Kidney (tissue), 22 donors: Measurements from ENCODE around the gene SIX4. TPM values are rescaled to one million over a fixed set of nuclear protein-coding genes. Genes with fewer than 3 reads are reported as not detected.

Experiments
- DNase-seq, 5 donors: peaks; one replicate each; pipeline ENCODE4 v3.0.0-alpha.2; 2013 to 2020
- FAIRE-seq: peaks from 2 replicates; lab custom pipeline; 2012; peaks lifted over from hg19 to GRCh38; lab: Jason Lieb, UNC
- H3K27ac ChIP-seq, 2 donors: one replicate each; pipeline ENCODE4 v1.7.0; 2013; ENCODE audit warnings: low read depth in 2 of 2, low read length in 2 of 2, inconsistent platforms in 1 of 2
- H3K27me3 ChIP-seq: one replicate; pipeline ENCODE4 v1.7.1; 2013; ENCODE audit warnings: low read length, inconsistent platforms; ENCODE audit not compliant: control insufficient read depth, insufficient read depth
- H3K36me3 ChIP-seq, 3 donors: one replicate each; pipeline versions ENCODE4 v1.7.0 to v1.7.1; 2013; ENCODE audit warnings: low read length in 3 of 3, control low read depth in 1 of 3, inconsistent platforms in 1 of 3; ENCODE audit not compliant: insufficient read depth in 3 of 3, control insufficient read depth in 2 of 3
- H3K4me1 ChIP-seq, 3 donors: one replicate each; pipeline versions ENCODE4 v1.7.0 to v1.7.1; 2013; ENCODE audit warnings: low read length in 3 of 3, inconsistent platforms in 1 of 3, low read depth in 1 of 3; ENCODE audit not compliant: control insufficient read depth in 2 of 3, insufficient read depth in 2 of 3
- H3K4me3 ChIP-seq, 3 donors: one replicate each; pipeline versions ENCODE4 v1.7.0 to v1.8.1; 2013; ENCODE audit warnings: low read length in 3 of 3, control low read depth in 1 of 3, inconsistent platforms in 1 of 3
- H3K9ac ChIP-seq, 3 donors: one replicate each; pipeline versions ENCODE4 v1.7.0 to v1.7.1; 2013; ENCODE audit warnings: low read length in 3 of 3, control low read depth in 1 of 3, inconsistent platforms in 1 of 3
- H3K9me3 ChIP-seq, 3 donors: one replicate each; pipeline versions ENCODE4 v1.7.0 to v1.7.1; 2013; ENCODE audit warnings: low read length in 3 of 3, control low read depth in 1 of 3, inconsistent platforms in 1 of 3; ENCODE audit not compliant: control insufficient read depth in 2 of 3, insufficient read depth in 1 of 3
- intact Hi-C: fragments of 100-400 bp; cut with DNase I; formaldehyde crosslinking; loops from one replicate; pipeline ENCODE4 v1.11.1; 2022
- long read RNA-seq, 10 donors: library from polyadenylated mRNA in 1 of 10; unstranded in 1 of 10; transcript quantifications; one replicate each; pipeline ENCODE4 v2.0.0 and lab custom pipeline, GENCODE V29; 2021 to 2026
- polyA plus RNA-seq: library from polyadenylated mRNA; stranded (reverse); fragments of 350-450 nt; fragmentation: Illumina TruSeq; extraction: RNeasy Lipid Tissue Mini Kit (QIAGEN cat#74804); gene quantifications from one replicate; pipeline ENCODE4 v1.2.3, GENCODE V29; 2014; ENCODE audit warnings: low read depth, low replicate concordance; ENCODE audit not compliant: insufficient read depth
- total RNA-seq: library from RNA; stranded (reverse); fragmentation: NEBNext Ultra II Directional; extraction: Animal tissue kit (Norgen Biotek cat#: 25700); gene quantifications from one replicate; pipeline ENCODE4 v1.2.1, GENCODE V29; 2021
- TF ChIP-seq, protein P1 (sequence below): IDR thresholded peaks from 3 replicates; pipeline ENCODE4 v1.5.1; 2012; ENCODE audit warnings: mild to moderate bottlenecking, moderate library complexity, borderline replicate concordance; ENCODE audit not compliant: insufficient read depth; ENCODE audit errors: extremely low read depth
- donor health status: control.
- donor health status: control.
- donor health status: control.
- donor health status: control.
- donor health status: control.
- donor health status: DM: yes; HTN: yes; CAD: no.
- donor health status: Normal renal cell carcinoma (clear cell type).

Gene SIX4
- 2.8 TPM for total RNA-seq
- 0.75 TPM for polyA plus RNA-seq
- long read RNA-seq, donor 1, full-length matches to known transcripts: 2 of 2 reads
- long read RNA-seq, donor 1, partial matches to known transcripts: 0 of 2 reads
- long read RNA-seq, donor 1, other reads (novel, unspliced or antisense): 0 of 2 reads
- long read RNA-seq, donor 2, partial matches to known transcripts: 23 of 37 reads
- long read RNA-seq, donor 2, other reads (novel, unspliced or antisense): 14 of 37 reads
- long read RNA-seq, donor 3, full-length matches to known transcripts: 2 of 70 reads
- long read RNA-seq, donor 3, partial matches to known transcripts: 42 of 70 reads
- long read RNA-seq, donor 3, other reads (novel, unspliced or antisense): 26 of 70 reads
- long read RNA-seq, donor 4, full-length matches to known transcripts: 2 of 68 reads
- long read RNA-seq, donor 4, partial matches to known transcripts: 44 of 68 reads
- long read RNA-seq, donor 4, other reads (novel, unspliced or antisense): 22 of 68 reads
- long read RNA-seq, donor 5: 0 reads
- long read RNA-seq, donor 6: 0 reads
- long read RNA-seq, donor 7: 0 reads
- long read RNA-seq, donor 8, full-length matches to known transcripts: 2 of 41 reads
- long read RNA-seq, donor 8, partial matches to known transcripts: 8 of 41 reads
- long read RNA-seq, donor 8, other reads (novel, unspliced or antisense): 31 of 41 reads
- long read RNA-seq, donor 9, partial matches to known transcripts: 33 of 49 reads
- long read RNA-seq, donor 9, other reads (novel, unspliced or antisense): 16 of 49 reads
- long read RNA-seq, donor 10, partial matches to known transcripts: 5 of 62 reads
- long read RNA-seq, donor 10, other reads (novel, unspliced or antisense): 56 of 62 reads

DNA sequence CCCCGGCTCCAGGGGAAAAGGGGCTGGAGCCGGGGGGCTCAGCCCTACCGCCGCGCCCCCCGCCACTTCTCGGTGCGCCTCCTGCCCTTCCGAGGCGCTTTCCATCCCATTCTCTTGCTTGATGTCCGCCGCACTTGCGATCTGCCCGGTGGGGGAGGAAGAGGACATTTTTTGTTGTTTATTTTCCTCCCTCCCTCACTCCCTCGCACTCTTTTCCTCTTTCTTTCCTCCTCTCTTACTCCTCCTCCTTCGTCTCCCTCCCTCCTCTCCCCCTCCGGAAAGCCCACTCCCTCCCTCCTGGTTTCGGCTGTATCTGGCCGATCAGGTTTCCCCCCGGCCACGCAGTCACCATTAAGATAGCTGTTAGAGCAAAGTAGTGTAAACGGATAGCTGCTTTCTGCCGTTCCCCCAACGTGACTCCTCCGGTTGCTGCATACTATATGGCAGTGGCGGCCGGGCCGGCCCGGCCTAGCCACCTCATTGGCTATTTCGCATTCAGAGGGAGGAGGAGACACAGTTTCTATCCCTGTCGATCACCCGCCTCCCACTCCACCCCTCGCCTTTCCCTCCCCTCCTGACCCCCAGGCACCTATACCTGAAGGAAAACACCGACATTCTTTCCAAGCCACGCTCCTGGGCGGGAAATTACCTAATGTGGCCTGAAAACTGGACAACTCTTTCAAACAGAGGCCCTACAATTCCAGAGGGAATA, at the start of gene SIX4:
Gene SIX4 (minus strand): TSS at position 445 of the 712 bp plus-strand sequence. CDS start 277 bp downstream, at position 168.
- H3K9me3 ChIP-seq: no peaks in the 10 kb centered on the region
- DNase-seq: peak; percentile 82 to 95 (median 93)
- peaks cover 0 to 4% (median 0%) of the 10 kb centered on the region in 3 donors for H3K36me3 ChIP-seq
- peaks cover 3% of the 10 kb centered on the region for H3K27me3 ChIP-seq
- FAIRE-seq: no peak
- intact Hi-C loops: no loop called here
- H3K4me1 ChIP-seq: peaks cover 0 to 3% (median 0%) of the 10 kb centered on the region in 3 donors
- peak within 1 kb of the TSS; percentile 67 to 72 (median 69) for H3K9ac ChIP-seq
- TF ChIP-seq, protein P1, sequence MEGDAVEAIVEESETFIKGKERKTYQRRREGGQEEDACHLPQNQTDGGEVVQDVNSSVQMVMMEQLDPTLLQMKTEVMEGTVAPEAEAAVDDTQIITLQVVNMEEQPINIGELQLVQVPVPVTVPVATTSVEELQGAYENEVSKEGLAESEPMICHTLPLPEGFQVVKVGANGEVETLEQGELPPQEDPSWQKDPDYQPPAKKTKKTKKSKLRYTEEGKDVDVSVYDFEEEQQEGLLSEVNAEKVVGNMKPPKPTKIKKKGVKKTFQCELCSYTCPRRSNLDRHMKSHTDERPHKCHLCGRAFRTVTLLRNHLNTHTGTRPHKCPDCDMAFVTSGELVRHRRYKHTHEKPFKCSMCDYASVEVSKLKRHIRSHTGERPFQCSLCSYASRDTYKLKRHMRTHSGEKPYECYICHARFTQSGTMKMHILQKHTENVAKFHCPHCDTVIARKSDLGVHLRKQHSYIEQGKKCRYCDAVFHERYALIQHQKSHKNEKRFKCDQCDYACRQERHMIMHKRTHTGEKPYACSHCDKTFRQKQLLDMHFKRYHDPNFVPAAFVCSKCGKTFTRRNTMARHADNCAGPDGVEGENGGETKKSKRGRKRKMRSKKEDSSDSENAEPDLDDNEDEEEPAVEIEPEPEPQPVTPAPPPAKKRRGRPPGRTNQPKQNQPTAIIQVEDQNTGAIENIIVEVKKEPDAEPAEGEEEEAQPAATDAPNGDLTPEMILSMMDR: no peak
- peak within 1 kb of the TSS; percentile 79 to 88 (median 83) for H3K4me3 ChIP-seq
- H3K27ac ChIP-seq: peak within 1 kb of the TSS; percentile 52 to 57

DNA sequence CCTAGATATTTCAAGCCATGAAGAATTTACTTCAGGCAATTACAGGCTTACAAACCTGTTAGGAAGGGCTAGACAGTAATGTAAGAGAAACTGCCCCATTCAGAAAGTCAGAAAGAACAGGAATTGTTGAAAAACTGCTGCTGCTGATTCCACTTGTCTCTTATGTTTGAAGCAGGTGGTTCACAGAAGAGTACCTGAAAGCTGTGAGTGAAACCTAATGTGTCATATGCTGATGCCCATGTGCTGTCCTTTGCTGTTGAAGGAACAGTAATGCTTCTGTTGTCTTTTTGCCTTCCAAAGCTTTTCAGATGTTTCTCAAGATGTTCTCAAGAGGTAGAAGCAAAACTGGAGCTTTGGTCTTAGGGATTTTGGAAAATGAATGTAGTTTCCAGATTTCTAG, 49.4 kb upstream of the SIX4 start:
- FAIRE-seq: no peak

GRCh38 chr14:60771117-60771516, 47.0 kb upstream of the SIX4 start:
- H3K27me3 ChIP-seq: no peaks in the 10 kb centered on the region
- H3K27ac ChIP-seq: no peak overlapping the region
- H3K36me3 ChIP-seq: no peaks in the 10 kb centered on the region
- TF ChIP-seq, protein P1: no peak
- no peak overlapping the region for H3K9ac ChIP-seq
- H3K9me3 ChIP-seq: no peaks in the 10 kb centered on the region
- H3K4me1 ChIP-seq: no peaks in the 10 kb centered on the region
- no peak overlapping the region for H3K4me3 ChIP-seq
- intact Hi-C loops: no loop called here
- FAIRE-seq: no peak
- DNase-seq: no peak

More for the DNA sequence above, 49.4 kb upstream of the SIX4 start:
- no peak overlapping the region for H3K9ac ChIP-seq
- H3K27ac ChIP-seq: no peak overlapping the region
- no peaks in the 10 kb centered on the region for H3K27me3 ChIP-seq
- H3K4me3 ChIP-seq: no peak overlapping the region
- TF ChIP-seq, protein P1: no peak
- H3K4me1 ChIP-seq: no peaks in the 10 kb centered on the region
- intact Hi-C loops: no loop called here
- no peaks in the 10 kb centered on the region for H3K9me3 ChIP-seq
- DNase-seq: no peak
- no peaks in the 10 kb centered on the region for H3K36me3 ChIP-seq
